MM.1S (cell line): ENCODE results near the gene VSIR.

Experiments used
- DNase-seq: peaks from one replicate; pipeline ENCODE4 v3.0.0-alpha.2; 2015
- H2AFZ ChIP-seq: fragments of 300-600 bp; sonication (generic); 2 replicates; pipeline ENCODE4 v1.6.0; 2016; ENCODE audit warnings: antibody characterized with exemption, low read length
- H3F3A ChIP-seq: fragments of 300-600 bp; sonication (generic); 2 replicates; pipeline ENCODE4 v1.6.1; 2016; ENCODE audit warnings: mild to moderate bottlenecking, antibody characterized with exemption, low read length, moderate library complexity, mixed read lengths; ENCODE audit not compliant: insufficient read depth
- H3K27ac ChIP-seq: fragments of 300-600 bp; sonication (generic); 2 replicates; pipeline ENCODE4 v1.5.1; 2016; ENCODE audit warnings: mild to moderate bottlenecking, low read length
- H3K27me3 ChIP-seq: fragments of 300-600 bp; sonication (generic); replicated peaks from 2 replicates; pipeline ENCODE4 v1.6.0; 2016; ENCODE audit warnings: low read length; ENCODE audit not compliant: insufficient read depth
- H3K36me3 ChIP-seq: fragments of 300-600 bp; sonication (generic); replicated peaks from 2 replicates; pipeline ENCODE4 v1.6.1; 2016; ENCODE audit warnings: mild to moderate bottlenecking, low read length, mixed read lengths; ENCODE audit not compliant: insufficient read depth
- H3K4me1 ChIP-seq: fragments of 300-600 bp; sonication (generic); 2 replicates; pipeline ENCODE4 v1.6.1; 2016; ENCODE audit warnings: low read length, mixed read lengths
- H3K4me2 ChIP-seq: fragments of 300-600 bp; sonication (generic); 2 replicates; pipeline ENCODE4 v1.6.0; 2016; ENCODE audit warnings: low read depth, low read length
- H3K4me3 ChIP-seq: fragments of 300-600 bp; sonication (generic); 2 replicates; pipeline ENCODE4 v1.5.1; 2016; ENCODE audit warnings: low read length, mixed read lengths
- H3K79me2 ChIP-seq: fragments of 300-600 bp; sonication (generic); 2 replicates; pipeline ENCODE4 v1.6.1; 2016; ENCODE audit warnings: mixed run types, low read length, mixed read lengths
- H3K9ac ChIP-seq: fragments of 300-600 bp; sonication (generic); 2 replicates; pipeline ENCODE4 v1.6.1; 2016; ENCODE audit warnings: low read length, mixed read lengths
- H3K9me2 ChIP-seq: fragments of 300-600 bp; sonication (generic); replicated peaks from 2 replicates; pipeline ENCODE4 v1.6.1; 2016; ENCODE audit warnings: mild to moderate bottlenecking, low read length, mixed read lengths; ENCODE audit not compliant: insufficient read depth
- H3K9me3 ChIP-seq: fragments of 300-600 bp; sonication (generic); replicated peaks from 2 replicates; pipeline ENCODE4 v1.6.1; 2016; ENCODE audit warnings: mild to moderate bottlenecking, low read length, mixed read lengths; ENCODE audit not compliant: insufficient read depth
- H4K20me1 ChIP-seq: fragments of 300-600 bp; sonication (generic); 2 replicates; pipeline ENCODE4 v1.6.1; 2016; ENCODE audit warnings: mild to moderate bottlenecking, low read length, moderate library complexity, mixed read lengths; ENCODE audit not compliant: insufficient read depth
- EZH2 ChIP-seq: fragments of 300-600 bp; sonication (generic); optimal IDR thresholded peaks from 2 replicates; pipeline ENCODE3; 2017; ENCODE audit warnings: low read depth, mild to moderate bottlenecking, antibody characterized with exemption, low read length, mixed read lengths
- EZH2phosphoT487 ChIP-seq: fragments of 300-600 bp; sonication (generic); IDR thresholded peaks from 2 replicates; pipeline ENCODE4 v1.6.1; 2018; ENCODE audit warnings: antibody characterized with exemption, low read length
- TF ChIP-seq, protein P1 (sequence below): fragments of 300-600 bp; sonication (generic); IDR thresholded peaks from 2 replicates; pipeline ENCODE4 v1.5.1; 2016; ENCODE audit warnings: antibody characterized with exemption, low read length, mixed read lengths

The VSIR gene

GRCh38 chr10:71722849-71723248, 50.5 kb downstream of the VSIR start:
- H3K27ac ChIP-seq: no peak overlapping the region

GRCh38 chr10:71721313-71721712, 52.0 kb downstream of the VSIR start:
- H3K4me3 ChIP-seq: no peak overlapping the region
- DNase-seq: no peak

More at GRCh38 chr10:71722849-71723248, 50.5 kb downstream of the VSIR start:
- H3K79me2 ChIP-seq: no peaks in the 10 kb centered on the region
- H3K4me2 ChIP-seq: no peak overlapping the region
- DNase-seq: no peak
- H3K36me3 ChIP-seq: no peaks in the 10 kb centered on the region
- H3K9me2 ChIP-seq: no peaks in the 10 kb centered on the region
- no peaks in the 10 kb centered on the region for H4K20me1 ChIP-seq
- H3K9ac ChIP-seq: no peak overlapping the region
- no peaks in the 10 kb centered on the region for H3K27me3 ChIP-seq
- peaks cover 16% of the 10 kb centered on the region for H3F3A ChIP-seq
- H3K9me3 ChIP-seq: no peaks in the 10 kb centered on the region
- H3K4me1 ChIP-seq: peaks cover 17% of the 10 kb centered on the region
- no peak overlapping the region for H3K4me3 ChIP-seq
- TF ChIP-seq EZH2phosphoT487 (no peak), EZH2 (no peak)
- TF ChIP-seq, protein P1, sequence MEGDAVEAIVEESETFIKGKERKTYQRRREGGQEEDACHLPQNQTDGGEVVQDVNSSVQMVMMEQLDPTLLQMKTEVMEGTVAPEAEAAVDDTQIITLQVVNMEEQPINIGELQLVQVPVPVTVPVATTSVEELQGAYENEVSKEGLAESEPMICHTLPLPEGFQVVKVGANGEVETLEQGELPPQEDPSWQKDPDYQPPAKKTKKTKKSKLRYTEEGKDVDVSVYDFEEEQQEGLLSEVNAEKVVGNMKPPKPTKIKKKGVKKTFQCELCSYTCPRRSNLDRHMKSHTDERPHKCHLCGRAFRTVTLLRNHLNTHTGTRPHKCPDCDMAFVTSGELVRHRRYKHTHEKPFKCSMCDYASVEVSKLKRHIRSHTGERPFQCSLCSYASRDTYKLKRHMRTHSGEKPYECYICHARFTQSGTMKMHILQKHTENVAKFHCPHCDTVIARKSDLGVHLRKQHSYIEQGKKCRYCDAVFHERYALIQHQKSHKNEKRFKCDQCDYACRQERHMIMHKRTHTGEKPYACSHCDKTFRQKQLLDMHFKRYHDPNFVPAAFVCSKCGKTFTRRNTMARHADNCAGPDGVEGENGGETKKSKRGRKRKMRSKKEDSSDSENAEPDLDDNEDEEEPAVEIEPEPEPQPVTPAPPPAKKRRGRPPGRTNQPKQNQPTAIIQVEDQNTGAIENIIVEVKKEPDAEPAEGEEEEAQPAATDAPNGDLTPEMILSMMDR: no peak
- H2AFZ ChIP-seq: no peak overlapping the region

DNA sequence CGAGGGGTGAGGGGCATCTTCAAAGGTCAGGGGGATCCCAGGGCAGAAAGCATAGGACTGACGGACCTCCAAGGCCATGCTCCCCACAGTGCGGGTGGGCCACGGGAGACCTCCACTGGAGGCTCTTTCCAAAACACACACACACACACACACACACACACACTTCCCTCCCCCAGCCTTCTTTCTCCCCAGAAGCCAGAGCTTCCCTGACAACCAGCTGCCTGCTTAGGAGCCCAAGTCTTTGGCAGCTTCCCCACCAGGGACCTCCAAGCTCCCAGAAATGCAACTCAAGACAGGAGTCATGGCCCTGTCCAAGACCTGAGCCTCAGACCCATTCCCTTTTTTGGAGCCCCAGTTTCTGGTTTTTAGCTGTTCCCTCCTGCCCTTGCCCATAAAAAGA, 53.0 kb downstream of the VSIR start:
- H3K9ac ChIP-seq: no peak overlapping the region
- TF ChIP-seq EZH2 (no peak), EZH2phosphoT487 (no peak)
- TF ChIP-seq, protein P1: no peak
- H3K9me2 ChIP-seq: no peaks in the 10 kb centered on the region
- H3F3A ChIP-seq: no peaks in the 10 kb centered on the region
- no peak overlapping the region for H3K4me3 ChIP-seq
- H3K79me2 ChIP-seq: no peaks in the 10 kb centered on the region
- H3K36me3 ChIP-seq: no peaks in the 10 kb centered on the region
- no peaks in the 10 kb centered on the region for H3K9me3 ChIP-seq
- no peak overlapping the region for H2AFZ ChIP-seq
- no peaks in the 10 kb centered on the region for H4K20me1 ChIP-seq
- H3K27me3 ChIP-seq: no peaks in the 10 kb centered on the region
- no peak overlapping the region for H3K4me2 ChIP-seq
- no peaks in the 10 kb centered on the region for H3K4me1 ChIP-seq
- no peak overlapping the region for H3K27ac ChIP-seq
- DNase-seq: no peak

More at GRCh38 chr10:71721313-71721712, 52.0 kb downstream of the VSIR start:
- Histone ChIP-seq H4K20me1 (no peaks in the 10 kb centered on the region), H3K9me2 (no peaks in the 10 kb centered on the region), H3K27ac (no peak overlapping the region), H3K36me3 (no peaks in the 10 kb centered on the region), H3K27me3 (no peaks in the 10 kb centered on the region), H3K4me1 (peaks cover 1% of the 10 kb centered on the region), H3K9me3 (no peaks in the 10 kb centered on the region), H2AFZ (no peak overlapping the region), H3K4me2 (no peak overlapping the region), H3K9ac (no peak overlapping the region), H3K79me2 (no peaks in the 10 kb centered on the region), H3F3A (0 out of 2 replicates have a peak, but pooled peaks cover under 1% of the 10 kb centered on the region)
- TF ChIP-seq, protein P1: no peak
- no peak for TF ChIP-seq EZH2phosphoT487
- TF ChIP-seq EZH2: no peak
